SK-N-SH (cell line): Measurements from ENCODE around the gene RNF32. TPM values are rescaled to one million over a fixed set of nuclear protein-coding genes. Genes with fewer than 3 reads are reported as not detected.

ENCODE experiments used
- CTCF ChIA-PET: fragments of 300-600, 350-600 bp; formaldehyde crosslinking; extraction: SDS; loops from one replicate; lab custom pipeline; 2021; lab: Yijun Ruan, JAX
- POLR2A ChIA-PET: fragments of 350-600 bp; sonication (Branson Sonifier 250); formaldehyde crosslinking; extraction: SDS; loops from one replicate; lab custom pipeline; 2020; ENCODE audit warnings: antibody characterized with exemption, inconsistent platforms; lab: Yijun Ruan, JAX
- DNase-seq: peaks from one replicate; pipeline ENCODE4 v3.0.0; 2012
- H2AFZ ChIP-seq: fragments of 200-600 bp; sonication (generic); 2 replicates; pipeline ENCODE4 v1.8.1; 2016; ENCODE audit warnings: antibody characterized with exemption, mild to moderate bottlenecking, low read depth
- H3F3A ChIP-seq: fragments of 200-600 bp; sonication (generic); replicated peaks from 2 replicates; pipeline ENCODE3; 2016; ENCODE audit warnings: antibody characterized with exemption, mild to moderate bottlenecking; ENCODE audit not compliant: insufficient read depth
- H3K27ac ChIP-seq, 2 experiments: fragments of 200-500 bp in 1 of 2; fragments of 200-600 bp in 1 of 2; sonication (Bioruptor generic) in 1 of 2; sonication (generic), shearing (Covaris generic) in 1 of 2; 2 replicates each; pipeline versions ENCODE4 v1.5.1 to v1.6.1; 2014 to 2016; ENCODE audit warnings: low read depth in 2 of 2, inconsistent platforms in 1 of 2, low read length in 1 of 2, mild to moderate bottlenecking in 1 of 2, mixed read lengths in 1 of 2
- H3K27me3 ChIP-seq: fragments of 200-600 bp; sonication (generic), shearing (Covaris generic); 2 replicates; pipeline ENCODE4 v1.6.1; 2016; ENCODE audit warnings: mixed run types; ENCODE audit not compliant: insufficient read depth
- H3K36me3 ChIP-seq, 2 experiments: fragments of 200-500 bp in 1 of 2; fragments of 200-600 bp in 1 of 2; sonication (Bioruptor generic) in 1 of 2; sonication (generic) in 1 of 2; replicated peaks in 1 of 2; 2 replicates each; pipeline versions ENCODE3 to v1.5.1; 2014 to 2016; ENCODE audit warnings: low read length in 1 of 2, mild to moderate bottlenecking in 1 of 2; ENCODE audit not compliant: insufficient read depth in 2 of 2, control insufficient read depth in 1 of 2
- H3K4me1 ChIP-seq, 2 experiments: fragments of 200-500 bp in 1 of 2; fragments of 200-600 bp in 1 of 2; sonication (Bioruptor generic) in 1 of 2; sonication (generic), shearing (Covaris generic) in 1 of 2; 2 replicates each; pipeline versions ENCODE4 v1.5.1 to v1.6.1; 2014 to 2016; ENCODE audit warnings: low read depth in 1 of 2, low read length in 1 of 2, mixed run types in 1 of 2; ENCODE audit not compliant: insufficient read depth in 2 of 2, control insufficient read depth in 1 of 2
- H3K4me2 ChIP-seq: fragments of 200-600 bp; sonication (generic), shearing (Covaris generic); 2 replicates; pipeline ENCODE4 v1.6.1; 2017; ENCODE audit warnings: mixed run types
- H3K4me3 ChIP-seq, 2 experiments: fragments of 200-500 bp in 1 of 2; fragments of 200-600 bp in 1 of 2; sonication (Bioruptor generic) in 1 of 2; sonication (generic), shearing (Covaris generic) in 1 of 2; 2 replicates each; pipeline versions ENCODE4 v1.5.1 to v1.8.1; 2014 to 2016; ENCODE audit warnings: low read depth in 2 of 2, inconsistent platforms in 1 of 2, low read length in 1 of 2, mild to moderate bottlenecking in 1 of 2, mixed read lengths in 1 of 2, moderate library complexity in 1 of 2
- H3K79me2 ChIP-seq: fragments of 200-600 bp; sonication (generic); 2 replicates; pipeline ENCODE4 v1.8.1; 2017; ENCODE audit warnings: mild to moderate bottlenecking; ENCODE audit not compliant: insufficient read depth
- H3K9ac ChIP-seq: fragments of 200-600 bp; sonication (generic); 2 replicates; pipeline ENCODE4 v1.6.1; 2017; ENCODE audit warnings: mixed run types
- H3K9me2 ChIP-seq: fragments of 200-600 bp; sonication (generic); 2 replicates; pipeline ENCODE4 v1.6.1; 2017; ENCODE audit warnings: mixed run types
- H3K9me3 ChIP-seq: fragments of 200-600 bp; sonication (generic); 2 replicates; pipeline ENCODE4 v1.6.1; 2017; ENCODE audit warnings: mixed run types, mild to moderate bottlenecking, moderate library complexity
- H4K20me1 ChIP-seq: fragments of 200-600 bp; sonication (generic); 2 replicates; pipeline ENCODE4 v1.6.1; 2017; ENCODE audit warnings: mild to moderate bottlenecking, mixed run types; ENCODE audit not compliant: insufficient read depth
- EP300 ChIP-seq, 2 experiments: IDR thresholded peaks; 2 replicates each; pipeline versions ENCODE4 v1.4.0 to v1.6.1; 2012; ENCODE audit warnings: borderline replicate concordance in 1 of 2, low read depth in 1 of 2, low read length in 1 of 2
- EZH2phosphoT487 ChIP-seq: fragments of 200-600 bp; sonication (generic); IDR thresholded peaks from 2 replicates; pipeline ENCODE4 v1.6.1; 2017; ENCODE audit warnings: low read depth, mixed run types, mild to moderate bottlenecking, antibody characterized with exemption, moderate library complexity, borderline replicate concordance
- FOXM1 ChIP-seq: IDR thresholded peaks from 2 replicates; pipeline ENCODE4 v1.4.0; 2012; ENCODE audit warnings: low read depth, mild to moderate bottlenecking
- GATA2 ChIP-seq: sonication (generic); formaldehyde crosslinking; IDR thresholded peaks from 2 replicates; pipeline ENCODE4 v1.5.0; 2020; ENCODE audit warnings: mild to moderate bottlenecking, missing genetic modification reagents
- JUND ChIP-seq: IDR thresholded peaks from 2 replicates; pipeline ENCODE4 v1.4.0; 2012
- MEF2A ChIP-seq: IDR thresholded peaks from 2 replicates; pipeline ENCODE4 v1.4.0; 2012; ENCODE audit warnings: low read depth, borderline replicate concordance
- MXI1 ChIP-seq: IDR thresholded peaks from 2 replicates; pipeline ENCODE4 v1.6.1; 2012; ENCODE audit warnings: mild to moderate bottlenecking, low read depth, low read length, improper control_type of control experiment
- RFX5 ChIP-seq: IDR thresholded peaks from 2 replicates; pipeline ENCODE4 v1.6.1; 2012; ENCODE audit warnings: mild to moderate bottlenecking, improper control_type of control experiment, low read length
- RXRA ChIP-seq: IDR thresholded peaks from 2 replicates; pipeline ENCODE4 v1.4.0; 2012; ENCODE audit warnings: low read depth, mild to moderate bottlenecking, borderline replicate concordance
- SMC3 ChIP-seq: IDR thresholded peaks from 2 replicates; pipeline ENCODE4 v1.6.1; 2012; ENCODE audit warnings: low read depth, low read length, improper control_type of control experiment
- ZBTB33 ChIP-seq: IDR thresholded peaks from 2 replicates; pipeline ENCODE4 v1.4.0; 2012; ENCODE audit warnings: low read depth, borderline replicate concordance
- WGBS: methylation state at CpG from one replicate; pipeline ENCODE4 v1.1.6; 2017; ENCODE audit warnings: low lambda C conversion rate; 5-methylcytosine and 5-hydroxymethylcytosine counted together
- polyA plus RNA-seq, 3 experiments: library from polyadenylated mRNA; depleted of rRNA; stranded (reverse); fragments of >200 nt; gene quantifications; 2 replicates each; pipeline ENCODE4 v1.2.3, GENCODE V29; 2012

Gene RNF32
- polyA plus RNA-seq, 1 of the 3 experiments (the other 2 are of a cell fraction), result 2.3 TPM

GRCh38 chr7:156661637-156662036 is 21.1 kb downstream of the RNF32 start:
- ChIA-PET POLR2A (no interaction called here), CTCF (no interaction called here)
- Histone ChIP-seq H3K27ac (no peak overlapping the region), H3K4me3 (no peak overlapping the region), H3K4me2 (no peak overlapping the region), H3F3A (no peaks in the 10 kb centered on the region), H3K79me2 (no peaks in the 10 kb centered on the region), H3K9ac (no peak overlapping the region), H3K36me3 (peaks cover 0 to 2% of the 10 kb centered on the region in 2 experiments), H3K9me2 (no peaks in the 10 kb centered on the region), H3K9me3 (no peaks in the 10 kb centered on the region), H2AFZ (no peak overlapping the region), H3K27me3 (no peaks in the 10 kb centered on the region), H3K4me1 (peaks cover 0 to 4% of the 10 kb centered on the region in 2 experiments; a peak in 1 of 4 replicates), H4K20me1 (no peaks in the 10 kb centered on the region)
- DNase-seq, result no peak
- 95% methylated on average over 5 of the region's 5 CpGs for WGBS
- no peak for TF ChIP-seq MEF2A
- TF ChIP-seq, all 33 proteins: peak for 0

- Histone ChIP-seq H3K4me1 (peaks cover 0 to 8% of the 10 kb centered on the region in 2 experiments; a peak in 2 of 4 replicates), H3K27ac (no peak overlapping the region), H3K9me3 (no peaks in the 10 kb centered on the region), H3K36me3 (peaks cover 0 to 4% of the 10 kb centered on the region in 2 experiments), H3K9ac (no peak overlapping the region), H2AFZ (no peak overlapping the region), H3K79me2 (no peaks in the 10 kb centered on the region), H3K4me2 (no peak overlapping the region), H3F3A (no peaks in the 10 kb centered on the region), H3K4me3 (no peak overlapping the region), H3K9me2 (no peaks in the 10 kb centered on the region), H3K27me3 (no peaks in the 10 kb centered on the region), H4K20me1 (no peaks in the 10 kb centered on the region)
- WGBS, result 92% methylated on average over 4 of the region's 4 CpGs
- POLR2A ChIA-PET, result no interaction called here
- no peak for DNase-seq
- TF ChIP-seq ZBTB33, result no peak
- no peak for TF ChIP-seq EP300 (IDR thresholded peaks at IDR 0.05; ENCODE audit: borderline replicate concordance in 1 of 2, low read depth in 1 of 2, low read length in 1 of 2)
- TF ChIP-seq EZH2phosphoT487, result no peak
- no peak for TF ChIP-seq RXRA
- no peak for TF ChIP-seq JUND
- no peak for TF ChIP-seq GATA2 (CRISPR knock-in tag)
- TF ChIP-seq RFX5, result no peak
- TF ChIP-seq SMC3, result no peak
- no peak for TF ChIP-seq MXI1
- TF ChIP-seq FOXM1, result no peak
- CTCF ChIA-PET, result no interaction called here
These were observed 21.7 kb downstream of the RNF32 start for GRCh38 chr7:156662277-156662676.
